ENCODE data around the gene CCDC88B.

The CCDC88B gene

GRCh38 chr11:64364911-64365310 is 24.9 kb downstream of the CCDC88B start:
- no peak for DNase-seq

DNA sequence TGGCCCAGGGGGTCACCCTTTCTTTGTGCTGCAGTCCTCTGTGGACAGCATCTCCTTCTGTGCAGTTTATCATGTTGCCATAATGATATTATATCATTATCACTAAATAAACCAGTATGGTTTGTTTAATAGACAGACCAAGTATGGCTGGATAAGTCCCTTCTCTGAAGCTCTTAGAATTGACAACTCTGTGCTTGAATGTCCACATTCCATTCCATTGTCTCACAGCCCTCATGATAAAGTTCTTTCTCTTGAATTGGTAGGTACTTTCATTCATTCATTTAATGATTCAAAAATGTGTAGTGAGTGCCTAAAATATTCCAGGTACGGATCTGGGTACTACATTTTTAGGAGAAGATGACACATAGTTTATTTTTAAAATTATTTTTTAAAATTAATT is 26.7 kb downstream of the CCDC88B start:
- DNase-seq, result no peak

DNA sequence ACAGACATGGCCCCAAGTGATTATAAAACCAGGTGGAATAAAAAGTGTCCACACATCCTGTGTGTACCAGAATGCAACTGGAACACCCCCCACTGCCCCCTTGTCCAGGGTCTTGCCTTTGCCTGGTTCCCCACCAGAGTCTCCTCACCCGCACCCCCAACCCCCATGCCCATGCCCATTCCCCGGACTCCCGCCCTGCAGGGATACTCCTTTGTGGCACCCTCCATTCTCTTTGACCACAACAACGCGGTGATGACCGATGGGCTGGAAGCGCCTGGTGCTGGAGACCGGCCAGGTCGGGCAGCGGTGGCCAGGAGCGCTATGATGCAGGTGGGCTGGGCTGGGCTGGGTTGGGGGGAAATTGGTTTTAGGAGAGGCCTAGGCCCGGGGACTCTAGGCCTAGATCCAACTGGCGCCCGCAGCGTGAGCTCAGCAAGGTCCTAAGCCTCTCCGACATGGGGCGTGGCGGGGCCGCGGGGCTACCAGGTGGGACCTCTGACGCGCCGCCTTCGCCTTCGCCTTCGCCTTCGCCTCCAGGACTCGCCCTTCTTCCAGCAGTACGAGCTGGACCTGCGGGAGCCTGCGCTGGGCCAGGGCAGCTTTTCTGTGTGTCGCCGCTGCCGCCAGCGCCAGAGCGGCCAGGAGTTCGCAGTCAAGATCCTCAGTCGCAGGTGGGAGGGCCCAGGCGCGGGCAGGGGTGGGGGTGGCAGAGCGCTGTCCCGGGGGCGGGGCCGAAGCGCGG is 28.1 kb downstream of the CCDC88B start:
- no peak for DNase-seq

GRCh38 chr11:64368673-64369074 is 28.7 kb downstream of the CCDC88B start:
- no peak for DNase-seq

- DNase-seq, result no peak
These were observed 29.7 kb downstream of the CCDC88B start for GRCh38 chr11:64369440-64370421.

GRCh38 chr11:64371201-64371600 is 31.2 kb downstream of the CCDC88B start:
- DNase-seq, result no peak

- no peak for DNase-seq
These were observed 32.0 kb downstream of the CCDC88B start for GRCh38 chr11:64372021-64372420.

DNA sequence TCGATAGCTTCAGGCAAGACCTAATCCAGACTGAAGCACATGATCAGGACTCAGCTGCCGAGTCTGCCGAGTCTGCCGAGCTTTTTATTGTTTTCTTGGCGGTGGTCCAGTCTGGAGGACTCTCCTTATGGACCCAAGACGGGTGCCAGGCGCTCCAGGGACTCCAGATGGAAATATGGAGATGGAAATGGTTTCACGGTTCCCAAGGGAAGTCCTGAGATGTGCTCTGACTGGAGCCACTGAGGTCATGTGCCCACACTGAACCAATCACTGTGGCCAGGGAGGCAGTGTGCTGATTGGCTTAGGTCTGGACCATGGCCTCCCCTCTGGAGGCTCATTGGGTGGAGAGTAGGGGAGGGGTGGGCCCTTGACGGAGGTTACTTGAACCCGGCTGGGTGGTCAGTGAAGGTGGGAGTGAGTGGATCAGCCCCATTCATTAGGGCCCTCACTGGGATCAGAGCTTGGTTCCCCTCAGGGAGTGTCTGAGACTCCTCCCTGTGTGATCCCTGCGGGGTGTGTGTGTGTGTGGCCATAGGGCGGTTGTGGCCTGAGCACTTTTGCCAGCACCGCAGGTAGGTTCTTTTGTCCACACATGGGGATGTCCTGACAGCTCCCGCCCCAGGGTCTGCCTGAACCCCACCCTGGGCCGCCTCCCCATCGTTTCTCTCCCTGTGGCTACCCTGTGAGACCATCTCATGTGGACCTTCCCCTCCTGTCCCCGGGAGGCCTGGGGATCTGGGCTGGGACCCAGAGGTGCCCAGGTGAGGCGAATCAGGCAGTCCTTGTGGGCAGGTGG is 33.0 kb downstream of the CCDC88B start:
- DNase-seq, result peak; percentile 18

- DNase-seq, result no peak
These were observed 33.6 kb downstream of the CCDC88B start for GRCh38 chr11:64373598-64373974.

DNA sequence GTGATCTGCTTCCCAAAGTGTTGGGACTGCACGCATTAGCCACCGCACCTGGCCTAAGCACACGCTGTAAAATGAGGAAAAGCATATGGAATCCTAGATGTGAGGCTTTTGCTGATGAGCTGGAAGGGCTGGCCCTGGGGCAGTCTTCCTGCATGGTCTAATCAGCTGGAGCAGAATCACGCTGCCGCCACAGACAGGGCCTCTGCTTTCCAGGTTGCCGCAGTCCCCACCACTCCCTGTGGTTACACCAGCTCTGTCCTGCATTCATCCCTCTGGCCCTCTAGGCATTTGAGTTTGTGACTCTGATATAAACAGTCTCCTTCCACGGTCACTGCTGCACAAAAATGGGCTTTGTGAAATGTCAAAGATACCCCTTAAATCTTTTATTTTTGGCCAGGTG is 36.1 kb downstream of the CCDC88B start:
- DNase-seq, result no peak

DNA sequence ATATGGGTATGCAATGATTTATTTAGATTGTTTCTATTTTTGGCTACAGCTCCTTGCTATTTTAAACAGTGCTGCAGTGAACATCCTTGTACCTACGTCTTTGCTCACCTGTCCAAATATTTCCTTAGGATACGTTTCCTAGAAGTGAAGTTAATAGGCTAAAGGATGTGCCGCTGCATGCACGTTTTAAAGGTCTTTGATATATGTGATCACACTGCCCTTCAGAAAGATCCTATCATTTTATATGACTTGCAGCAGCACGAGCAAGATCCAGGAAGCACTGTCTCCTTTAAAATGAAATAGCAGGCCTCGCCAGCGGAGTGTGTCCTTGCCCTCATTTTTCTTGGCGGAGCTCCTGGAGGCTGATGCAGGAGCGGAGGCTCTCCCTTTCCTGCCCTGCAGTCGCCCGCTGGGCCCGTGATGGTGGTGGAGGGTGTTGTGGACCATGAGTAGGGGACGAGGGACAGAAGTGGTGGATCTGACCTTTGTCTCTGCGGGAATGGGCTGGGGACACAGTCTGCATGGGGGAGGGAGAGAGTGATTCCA is 38.4 kb downstream of the CCDC88B start:
- DNase-seq, result no peak

DNA sequence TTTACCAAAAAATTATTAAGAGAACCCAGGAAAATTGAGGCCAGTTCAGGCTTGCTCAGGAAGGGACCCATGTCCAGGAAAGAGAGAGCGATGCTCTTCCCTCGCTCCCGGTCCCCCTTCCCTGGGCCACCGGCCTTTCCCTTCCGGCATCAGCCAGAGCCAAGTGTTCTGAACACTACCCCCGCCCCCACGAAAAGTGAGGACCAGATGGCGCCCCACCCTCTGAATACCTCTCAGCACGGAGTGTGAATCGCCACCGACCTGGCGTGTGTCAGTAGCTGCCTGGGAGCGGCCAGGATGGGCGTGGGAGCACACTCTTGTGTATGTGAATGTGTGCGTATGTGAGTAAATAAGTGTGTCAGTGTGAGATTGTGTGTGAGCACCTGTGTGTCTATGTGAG is 39.2 kb downstream of the CCDC88B start:
- DNase-seq, result no peak

- no peak for DNase-seq
These were observed 40.1 kb downstream of the CCDC88B start for GRCh38 chr11:64379817-64380709.

DNA sequence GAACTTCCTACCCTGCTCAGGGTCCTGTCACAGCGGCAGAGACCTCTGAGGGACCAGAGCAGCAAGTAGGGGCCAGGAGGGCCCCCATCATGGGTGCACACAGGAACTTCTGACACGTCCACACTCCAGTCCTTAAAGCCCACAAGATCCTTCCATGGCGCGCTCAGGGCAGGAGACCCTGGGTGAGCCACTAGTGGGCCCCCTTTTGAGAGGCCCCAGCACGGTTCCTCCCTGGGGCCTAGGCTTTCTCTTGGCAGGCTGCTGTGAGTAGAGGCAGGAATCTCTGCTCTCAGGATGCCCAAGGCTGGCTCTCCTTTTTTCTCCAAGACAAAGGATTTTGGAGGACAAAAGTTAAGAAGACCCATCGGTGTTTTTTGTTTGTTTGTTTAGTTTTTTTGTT is 41.3 kb downstream of the CCDC88B start:
- DNase-seq, result no peak

DNA sequence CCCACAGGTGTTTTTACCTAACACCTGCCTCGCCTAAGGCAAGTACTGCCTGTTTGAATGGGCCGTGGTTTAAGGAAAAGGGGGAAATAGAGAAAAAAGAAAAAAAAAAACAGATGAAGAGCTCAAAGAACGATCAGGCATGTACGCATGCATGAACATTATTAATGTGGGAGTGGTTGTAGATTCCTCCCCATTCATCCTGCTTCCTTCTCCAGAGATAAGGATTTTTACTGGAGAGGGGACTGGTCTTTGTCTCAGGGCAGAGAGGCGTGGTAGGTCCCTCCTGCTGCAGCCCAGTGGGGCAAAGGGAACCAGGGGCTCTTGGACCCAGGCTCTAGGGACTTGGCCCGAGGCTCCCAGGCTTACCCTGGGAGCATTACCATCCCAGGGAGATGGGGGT is 42.0 kb downstream of the CCDC88B start:
- no peak for DNase-seq

GRCh38 chr11:64382586-64382985 is 42.6 kb downstream of the CCDC88B start:
- no peak for DNase-seq

DNA sequence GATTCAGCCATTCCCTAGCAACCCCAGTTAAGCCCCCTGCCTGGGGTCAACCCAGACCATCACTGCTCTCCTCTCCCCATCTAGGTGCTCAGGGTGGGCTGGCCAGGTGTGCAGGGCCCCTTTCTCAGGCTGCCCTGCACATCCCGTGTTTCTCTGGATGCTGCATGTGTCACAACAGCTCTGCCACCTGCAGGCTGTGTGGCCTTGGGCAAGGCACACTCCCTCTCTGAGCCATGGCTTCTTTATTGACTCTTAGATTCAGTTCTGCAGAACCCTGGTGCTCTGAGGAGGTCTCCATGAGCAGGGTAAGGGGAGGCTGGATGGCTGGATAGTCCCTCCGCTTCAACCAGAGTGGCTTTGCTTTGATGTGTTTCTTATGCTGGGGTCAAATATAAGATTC is 43.6 kb downstream of the CCDC88B start:
- no peak for DNase-seq

GRCh38 chr11:64384028-64384737 is 44.2 kb downstream of the CCDC88B start:
- DNase-seq, result no peak

- no peak for DNase-seq
These were observed 45.3 kb downstream of the CCDC88B start for GRCh38 chr11:64384981-64385944.

Measured in fibroblast of skin of scalp (primary cell).